ENCODE measurements around the gene PHF12. TPM values are rescaled to one million over a fixed set of nuclear protein-coding genes. Genes with fewer than 3 reads are reported as not detected.
"Not testable (repeated sequence)": the region's sequence is repeated elsewhere in the genome, so short reads cannot be mapped to it uniquely, and the experiment has no call there.

Gene PHF12
- total RNA-seq, 2 donors from 2014 or later: 46.2 to 71.7 TPM

GRCh38 chr17:28891201-28891600, 60.1 kb downstream of the PHF12 start:
- DNase-seq (ENCODE audit: low spot score in 2 of 2) (no peak), ATAC-seq (no peak)
- H3K9me3 Mint-ChIP-seq: no peaks in the 10 kb centered on the region
- H3K27ac Mint-ChIP-seq: peak overlapping the region; percentile 90 to 100
- H3K36me3 Mint-ChIP-seq: peaks cover 10 to 35% of the 10 kb centered on the region in 2 donors

GRCh38 chr17:28889996-28890395, 61.3 kb downstream of the PHF12 start:
- H3K9me3 Mint-ChIP-seq: no peaks in the 10 kb centered on the region
- DNase-seq (ENCODE audit: low spot score in 2 of 2) (no peak), ATAC-seq (peak in 1 of 2 donors; percentile 8)
- peaks cover 10 to 25% of the 10 kb centered on the region in 2 donors for H3K36me3 Mint-ChIP-seq
- H3K27ac Mint-ChIP-seq: peak overlapping the region in 1 of 2 donors; percentile 100

- no peaks in the 10 kb centered on the region for H3K9me3 Mint-ChIP-seq
- H3K27ac Mint-ChIP-seq: no peak overlapping the region
- DNase-seq (ENCODE audit: low spot score in 2 of 2) (no peak), ATAC-seq (no peak)
- H3K36me3 Mint-ChIP-seq: peaks cover 10 to 25% of the 10 kb centered on the region in 2 donors
These were observed 62.5 kb downstream of the PHF12 start for GRCh38 chr17:28888832-28889231.

GRCh38 chr17:28887871-28888471, 63.3 kb downstream of the PHF12 start:
- Mint-ChIP-seq H3K27ac (no peak overlapping the region), H3K9me3 (no peaks in the 10 kb centered on the region), H3K36me3 (peaks cover 7 to 19% of the 10 kb centered on the region in 2 donors)
- DNase-seq (ENCODE audit: low spot score in 2 of 2) (no peak), ATAC-seq (no peak)

GRCh38 chr17:28885951-28886350, 65.4 kb downstream of the PHF12 start:
- H3K36me3 Mint-ChIP-seq: peaks cover 0 to 3% of the 10 kb centered on the region in 2 donors
- ATAC-seq (no peak), DNase-seq (ENCODE audit: low spot score in 2 of 2) (no peak)
- peak overlapping the region in 1 of 2 donors; percentile 17 for H3K27ac Mint-ChIP-seq
- H3K9me3 Mint-ChIP-seq: no peaks in the 10 kb centered on the region

- Mint-ChIP-seq H3K36me3 (peaks cover 0 to under 1% of the 10 kb centered on the region in 2 donors), H3K9me3 (no peaks in the 10 kb centered on the region), H3K27ac (peak overlapping the region; percentile 12 to 55)
- DNase-seq (ENCODE audit: low spot score in 2 of 2) (no peak), ATAC-seq (no peak)
These were observed 66.0 kb downstream of the PHF12 start for GRCh38 chr17:28885363-28885762.

- Mint-ChIP-seq H3K36me3 (peaks cover 0 to 7% of the 10 kb centered on the region in 2 donors), H3K27ac (peak overlapping the region in 1 of 2 donors; percentile 12), H3K9me3 (no peaks in the 10 kb centered on the region)
- no peak for ATAC-seq
- no peak for DNase-seq (ENCODE audit: low spot score in 2 of 2)
These were observed 67.2 kb downstream of the PHF12 start for GRCh38 chr17:28883967-28884702.

GRCh38 chr17:28882154-28882895, 69.0 kb downstream of the PHF12 start:
- H3K27ac Mint-ChIP-seq: peak overlapping the region in 1 of 2 donors; percentile 62
- no peak for DNase-seq (ENCODE audit: low spot score in 2 of 2)
- no peak for ATAC-seq
- peaks cover 0 to 7% of the 10 kb centered on the region in 2 donors for H3K36me3 Mint-ChIP-seq
- no peaks in the 10 kb centered on the region for H3K9me3 Mint-ChIP-seq

- Mint-ChIP-seq H3K27ac (no peak overlapping the region), H3K9me3 (no peaks in the 10 kb centered on the region), H3K36me3 (peaks cover 0 to 7% of the 10 kb centered on the region in 2 donors)
- no peak for ATAC-seq
- no peak for DNase-seq (ENCODE audit: low spot score in 2 of 2)
These were observed 69.7 kb downstream of the PHF12 start for GRCh38 chr17:28881533-28882056.

- no peak for DNase-seq (ENCODE audit: low spot score in 2 of 2)
- no peak for ATAC-seq
- Mint-ChIP-seq H3K27ac (no peak overlapping the region), H3K9me3 (no peaks in the 10 kb centered on the region), H3K36me3 (peaks cover 0 to 7% of the 10 kb centered on the region in 2 donors)
These were observed 70.8 kb downstream of the PHF12 start for GRCh38 chr17:28880572-28880945.

GRCh38 chr17:28879886-28880571, 71.3 kb downstream of the PHF12 start:
- ATAC-seq: no peak
- Mint-ChIP-seq H3K27ac (no peak overlapping the region), H3K9me3 (no peaks in the 10 kb centered on the region), H3K36me3 (peaks cover 0 to 7% of the 10 kb centered on the region in 2 donors)
- no peak for DNase-seq (ENCODE audit: low spot score in 2 of 2)

GRCh38 chr17:28878981-28879380, 72.3 kb downstream of the PHF12 start:
- Mint-ChIP-seq H3K36me3 (peaks cover 0 to 7% of the 10 kb centered on the region in 2 donors), H3K9me3 (no peaks in the 10 kb centered on the region), H3K27ac (peak overlapping the region in 1 of 2 donors; percentile 62)
- no peak for ATAC-seq
- DNase-seq (ENCODE audit: low spot score in 2 of 2): no peak

- Mint-ChIP-seq H3K27ac (peak overlapping the region; percentile 16 to 62), H3K9me3 (no peaks in the 10 kb centered on the region), H3K36me3 (peaks cover 0 to 7% of the 10 kb centered on the region in 2 donors)
- DNase-seq (ENCODE audit: low spot score in 2 of 2) (no peak), ATAC-seq (peak; percentile 74 to 80)
These were observed 73.0 kb downstream of the PHF12 start for GRCh38 chr17:28878158-28878910.

- H3K36me3 Mint-ChIP-seq; DNase-seq (ENCODE audit: low spot score in 2 of 2); H3K9me3 Mint-ChIP-seq: not testable (repeated sequence)
These were observed 74.1 kb downstream of the PHF12 start for GRCh38 chr17:28877150-28877711.

GRCh38 chr17:28875848-28876550, 75.3 kb downstream of the PHF12 start:
- peaks cover 0 to 7% of the 10 kb centered on the region in 2 donors for H3K36me3 Mint-ChIP-seq
- H3K9me3 Mint-ChIP-seq: no peaks in the 10 kb centered on the region
- H3K27ac Mint-ChIP-seq: peak overlapping the region; percentile 46 to 58
- DNase-seq (ENCODE audit: low spot score in 2 of 2): peak in 1 of 2 donors; percentile 27
- ATAC-seq: peak; percentile 58 to 71

More at GRCh38 chr17:28877150-28877711, 74.1 kb downstream of the PHF12 start:
- peak overlapping the region in 1 of 2 donors; percentile 62 for H3K27ac Mint-ChIP-seq
- not testable (repeated sequence) for ATAC-seq
